Gastroesophageal sphincter (tissue), 4 donors: Measurements from ENCODE around the gene PAM16. TPM values are rescaled to one million over a fixed set of nuclear protein-coding genes. Genes with fewer than 3 reads are reported as not detected.

ENCODE experiments used
- ATAC-seq: fragments of 150-250 bp; one replicate; pipeline ENCODE4 v1.9.1; 2016; ENCODE audit warnings: mild to moderate bottlenecking, moderate library complexity
- H3K27ac ChIP-seq, 4 donors: fragments of 200-600 bp; sonication (generic) in 3 of 4; 1 replicate in 3 of 4; 2 replicates in 1 of 4; pipeline ENCODE4 v1.5.1; 2016 to 2019
- H3K27me3 ChIP-seq: fragments of 200-600 bp; sonication (generic); one replicate; pipeline ENCODE4 v1.5.1; 2019
- H3K36me3 ChIP-seq, 2 donors: fragments of 200-600 bp; sonication (generic); one replicate each; pipeline ENCODE4 v1.5.1; 2019; ENCODE audit warnings: control low read depth in 1 of 2
- H3K4me1 ChIP-seq, 3 donors: fragments of 200-600 bp; sonication (generic); 1 replicate in 2 of 3; 2 replicates in 1 of 3; pipeline ENCODE4 v1.5.1; 2016 to 2019; ENCODE audit warnings: control low read depth in 2 of 3
- H3K4me3 ChIP-seq, 2 donors: fragments of 200-600 bp; sonication (generic); one replicate each; pipeline ENCODE4 v1.5.1; 2019; ENCODE audit warnings: mild to moderate bottlenecking in 1 of 2, moderate library complexity in 1 of 2
- H3K9me3 ChIP-seq, 3 donors: fragments of 200-600 bp; sonication (generic); one replicate each; pipeline ENCODE4 v1.5.1; 2017 to 2019; ENCODE audit warnings: control low read depth in 2 of 3
- EP300 ChIP-seq: sonication (generic); formaldehyde crosslinking; IDR thresholded peaks from one replicate; pipeline ENCODE4 v1.6.1; 2017; ENCODE audit warnings: antibody characterized with exemption, mild to moderate bottlenecking
- POLR2A ChIP-seq, 2 donors: fragments of 450-650 bp; IDR thresholded peaks; one replicate each; pipeline ENCODE4 v1.6.1; 2017; ENCODE audit warnings: antibody characterized with exemption in 2 of 2, mild to moderate bottlenecking in 2 of 2, moderate library complexity in 1 of 2
- POLR2AphosphoS5 ChIP-seq: sonication (generic); formaldehyde crosslinking; IDR thresholded peaks from one replicate; pipeline ENCODE4 v1.6.1; 2017; ENCODE audit warnings: antibody characterized with exemption
- WGBS, 2 donors: methylation state at CpG; one replicate each; pipeline ENCODE4 v1.1.5; 2018; ENCODE audit warnings: low coverage in 1 of 2; 5-methylcytosine and 5-hydroxymethylcytosine counted together
- total RNA-seq, 4 donors: library from RNA; depleted of rRNA; stranded (reverse); fragments of >200 nt; gene quantifications; one replicate each; pipeline ENCODE4 v1.1.0, GENCODE V29; 2016
- TF ChIP-seq, protein P1 (sequence below), 4 experiments: fragments of 200-600 bp in 2 of 4; fragments of 450-650 bp in 2 of 4; sonication (generic) in 1 of 4; IDR thresholded peaks; one replicate each; pipeline ENCODE4 v1.5.1; 2017 to 2019; ENCODE audit warnings: antibody characterized with exemption in 4 of 4, mild to moderate bottlenecking in 2 of 4, moderate library complexity in 2 of 4

Gene PAM16
- total RNA-seq, 4 donors from 2014 or later = 26.0 to 37.3 (median 34.7) TPM

DNA sequence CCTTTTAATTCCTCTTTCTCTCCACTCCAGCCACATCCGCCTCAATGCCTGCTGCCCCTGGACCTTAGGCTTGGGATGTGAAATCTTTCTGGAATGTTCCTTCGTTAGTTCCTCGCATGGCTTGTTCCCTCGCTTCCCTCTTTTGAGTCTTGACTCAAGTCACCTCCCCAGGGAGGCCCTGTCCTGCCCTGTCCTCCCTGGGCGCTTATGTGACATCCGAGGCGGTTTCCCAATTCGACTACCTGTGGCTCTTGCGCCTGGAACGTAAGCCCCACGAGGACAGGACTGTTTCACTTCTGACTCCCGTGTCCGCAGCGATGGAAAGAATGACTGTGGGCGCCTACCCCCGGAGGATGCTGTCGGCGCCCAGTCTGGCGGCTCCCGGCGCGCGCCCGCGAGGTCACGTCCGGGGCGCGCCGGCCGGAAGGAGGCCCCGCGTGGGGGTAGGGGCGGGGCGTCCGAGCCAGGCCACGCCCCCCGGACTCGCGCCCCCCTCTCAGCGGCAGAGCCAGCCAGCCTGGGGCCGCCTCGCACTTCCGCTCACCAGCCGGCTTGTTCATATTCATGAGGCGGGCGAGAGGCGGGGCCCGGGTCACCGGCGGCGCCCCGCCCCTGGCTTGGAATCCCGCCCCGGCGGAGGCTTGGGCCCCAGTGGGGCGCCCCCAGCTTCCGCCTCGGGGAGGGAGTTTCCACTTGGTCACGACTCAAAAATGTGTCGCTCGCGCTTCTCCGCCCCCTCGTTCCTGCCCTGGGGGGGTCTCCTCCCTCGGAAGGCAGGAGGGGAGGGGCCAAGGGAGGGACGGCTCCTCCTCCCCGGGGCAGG, 43.7 kb downstream of the PAM16 start:
- TF ChIP-seq POLR2A (IDR thresholded peaks at IDR 0.05) (peak; percentile 37), EP300 (no peak), POLR2AphosphoS5 (peak; percentile 93)
- TF ChIP-seq, protein P1, sequence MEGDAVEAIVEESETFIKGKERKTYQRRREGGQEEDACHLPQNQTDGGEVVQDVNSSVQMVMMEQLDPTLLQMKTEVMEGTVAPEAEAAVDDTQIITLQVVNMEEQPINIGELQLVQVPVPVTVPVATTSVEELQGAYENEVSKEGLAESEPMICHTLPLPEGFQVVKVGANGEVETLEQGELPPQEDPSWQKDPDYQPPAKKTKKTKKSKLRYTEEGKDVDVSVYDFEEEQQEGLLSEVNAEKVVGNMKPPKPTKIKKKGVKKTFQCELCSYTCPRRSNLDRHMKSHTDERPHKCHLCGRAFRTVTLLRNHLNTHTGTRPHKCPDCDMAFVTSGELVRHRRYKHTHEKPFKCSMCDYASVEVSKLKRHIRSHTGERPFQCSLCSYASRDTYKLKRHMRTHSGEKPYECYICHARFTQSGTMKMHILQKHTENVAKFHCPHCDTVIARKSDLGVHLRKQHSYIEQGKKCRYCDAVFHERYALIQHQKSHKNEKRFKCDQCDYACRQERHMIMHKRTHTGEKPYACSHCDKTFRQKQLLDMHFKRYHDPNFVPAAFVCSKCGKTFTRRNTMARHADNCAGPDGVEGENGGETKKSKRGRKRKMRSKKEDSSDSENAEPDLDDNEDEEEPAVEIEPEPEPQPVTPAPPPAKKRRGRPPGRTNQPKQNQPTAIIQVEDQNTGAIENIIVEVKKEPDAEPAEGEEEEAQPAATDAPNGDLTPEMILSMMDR (IDR thresholded peaks at IDR 0.05) = no peak
- WGBS, 2 donors = 39 to 72% methylated on average over 5 to 6 of the region's 68 CpGs
- Histone ChIP-seq H3K27ac (peak overlapping the region; percentile 34 to 87 (median 80)), H3K9me3 (no peaks in the 10 kb centered on the region), H3K4me1 (peaks cover 0 to 36% (median 4%) of the 10 kb centered on the region in 3 donors), H3K4me3 (peak overlapping the region; percentile 24 to 54), H3K36me3 (no peaks in the 10 kb centered on the region), H3K27me3 (no peaks in the 10 kb centered on the region)
- ATAC-seq = peak; percentile 95

DNA sequence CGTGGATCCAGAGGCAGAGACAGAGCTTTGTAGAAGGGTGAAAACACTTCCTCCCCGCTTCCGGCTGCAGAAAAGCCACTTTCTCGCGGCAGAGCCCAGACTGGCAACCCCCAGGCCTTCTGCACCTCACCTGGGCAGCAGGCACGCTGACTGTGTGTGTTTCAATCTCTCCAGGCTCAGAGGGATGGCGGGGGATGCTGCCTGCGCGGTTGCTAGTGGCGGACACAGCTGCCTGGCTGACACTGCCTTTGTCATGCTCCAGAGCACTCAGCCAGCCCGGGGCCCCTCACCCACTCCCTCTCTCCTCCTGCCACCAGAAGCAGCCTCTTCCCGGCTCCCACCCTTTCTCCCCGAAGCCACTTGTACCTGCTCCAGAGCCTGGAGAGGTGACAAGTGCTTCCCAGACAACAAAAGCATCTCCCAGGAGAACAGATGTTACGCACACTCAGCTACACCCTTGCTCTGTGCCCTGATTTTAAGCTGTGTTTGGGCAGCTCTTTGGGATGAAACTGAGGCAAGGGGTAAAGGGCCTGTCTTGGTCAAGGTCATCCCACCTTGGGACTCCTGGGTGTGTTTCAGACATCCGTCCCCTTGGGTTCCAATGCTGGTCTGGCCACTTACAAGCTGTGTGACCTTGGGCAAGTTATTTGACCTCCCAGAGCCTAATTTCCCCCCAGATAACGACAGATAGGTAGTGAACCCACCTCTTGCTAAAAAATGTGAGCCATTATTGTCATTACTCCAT, 44.5 kb downstream of the PAM16 start:
- Histone ChIP-seq H3K27me3 (no peaks in the 10 kb centered on the region), H3K9me3 (no peaks in the 10 kb centered on the region), H3K36me3 (no peaks in the 10 kb centered on the region), H3K4me1 (peaks cover 0 to 36% (median 4%) of the 10 kb centered on the region in 3 donors), H3K27ac (peak overlapping the region; percentile 34 to 87 (median 80)), H3K4me3 (peak overlapping the region; percentile 24 to 54)
- ATAC-seq = no peak
- WGBS, 2 donors = 69 to 81% methylated on average over 3 to 5 of the region's 16 CpGs
- no peak for TF ChIP-seq POLR2A (IDR thresholded peaks at IDR 0.05)
- no peak for TF ChIP-seq EP300

DNA sequence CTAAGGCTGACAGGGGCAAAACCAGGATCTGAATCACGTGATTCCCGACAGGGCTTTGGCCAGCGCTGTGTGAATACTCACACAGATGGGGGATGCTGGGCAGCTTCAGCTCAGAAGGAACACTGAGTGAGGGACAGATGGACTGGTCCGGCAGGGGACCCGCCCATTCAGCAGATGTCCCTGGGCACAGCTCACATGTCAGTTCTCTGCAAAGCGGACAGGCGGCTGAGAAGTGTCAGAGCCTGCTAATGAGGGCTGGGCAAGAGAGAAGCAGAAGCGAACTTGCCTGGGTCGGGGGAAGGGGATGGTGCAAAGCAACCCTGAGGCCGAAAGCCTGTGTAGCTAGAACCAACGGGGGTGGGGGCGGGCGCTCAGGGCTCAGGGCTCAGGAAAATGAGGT, 47.1 kb downstream of the PAM16 start:
- Histone ChIP-seq H3K36me3 (no peaks in the 10 kb centered on the region), H3K4me3 (no peak overlapping the region), H3K27ac (no peak overlapping the region), H3K4me1 (peaks cover 0 to 30% (median 8%) of the 10 kb centered on the region in 3 donors), H3K9me3 (no peaks in the 10 kb centered on the region), H3K27me3 (no peaks in the 10 kb centered on the region)
- WGBS, 2 donors = 33 to 59% methylated on average over 1 to 7 of the region's 13 CpGs
- no peak for ATAC-seq
- TF ChIP-seq, protein P1 (IDR thresholded peaks at IDR 0.05) = no peak
- no peak for TF ChIP-seq EP300
- TF ChIP-seq POLR2AphosphoS5 = no peak
- TF ChIP-seq POLR2A (IDR thresholded peaks at IDR 0.05) = no peak

DNA sequence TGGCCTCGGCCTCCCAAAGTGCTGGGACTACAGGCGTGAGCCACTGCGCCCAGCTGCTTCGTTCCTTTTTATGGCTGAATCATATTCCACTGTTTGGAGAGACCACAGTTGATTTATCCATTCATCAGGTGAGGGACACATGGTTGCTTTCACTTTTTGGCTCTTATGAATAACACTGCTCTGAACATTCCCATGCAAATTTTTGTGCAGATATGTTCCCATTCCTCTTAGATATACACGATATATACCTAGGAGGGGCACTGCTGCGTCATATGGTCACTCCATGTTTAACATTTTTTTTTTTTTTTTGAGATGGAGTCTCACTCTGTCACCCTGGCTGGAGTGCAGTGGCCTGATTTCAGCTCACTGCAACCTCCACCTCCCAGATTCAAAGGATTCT, 49.2 kb downstream of the PAM16 start:
- Histone ChIP-seq H3K36me3 (no peaks in the 10 kb centered on the region), H3K9me3 (no peaks in the 10 kb centered on the region), H3K27ac (no peak overlapping the region), H3K4me3 (no peak overlapping the region), H3K4me1 (peaks cover 0 to 27% (median 17%) of the 10 kb centered on the region in 3 donors), H3K27me3 (no peaks in the 10 kb centered on the region)
- 87 to 96% methylated on average over 5 to 6 of the region's 6 CpGs for whole genome bisulfite sequencing, 2 donors
- ATAC-seq = no peak
- TF ChIP-seq EP300 (no peak), POLR2AphosphoS5 (no peak), POLR2A (IDR thresholded peaks at IDR 0.05) (no peak)
- TF ChIP-seq, protein P1 (IDR thresholded peaks at IDR 0.05) = no peak

DNA sequence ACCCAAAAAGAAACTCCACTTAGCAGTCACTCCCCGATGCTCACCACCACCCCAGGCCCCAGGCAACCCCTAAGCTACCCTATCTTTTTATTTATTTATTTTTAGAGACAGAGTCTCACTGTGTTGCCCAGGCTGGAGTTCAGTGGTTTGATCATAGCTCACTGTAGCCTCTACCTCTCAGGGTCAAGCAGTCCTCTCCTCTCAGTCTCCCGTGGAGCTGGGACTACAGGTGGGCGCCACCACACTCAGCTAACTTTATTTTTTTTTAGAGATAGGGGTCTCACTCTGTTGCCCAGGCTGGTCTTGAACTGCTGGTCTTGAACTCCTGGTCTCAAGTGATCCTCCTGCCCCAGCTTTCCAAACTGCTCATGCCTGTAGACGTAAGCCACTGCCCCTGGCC, 49.9 kb downstream of the PAM16 start:
- Histone ChIP-seq H3K36me3 (no peaks in the 10 kb centered on the region), H3K4me3 (no peak overlapping the region), H3K4me1 (peaks cover 0 to 19% (median 17%) of the 10 kb centered on the region in 3 donors), H3K9me3 (no peaks in the 10 kb centered on the region), H3K27me3 (no peaks in the 10 kb centered on the region), H3K27ac (no peak overlapping the region)
- TF ChIP-seq POLR2A (IDR thresholded peaks at IDR 0.05) = no peak
- TF ChIP-seq, protein P1 (IDR thresholded peaks at IDR 0.05) = no peak
- no peak for TF ChIP-seq EP300
- no peak for TF ChIP-seq POLR2AphosphoS5
- ATAC-seq = no peak
- 98 to 100% methylated on average over 1 to 4 of the region's 4 CpGs for WGBS, 2 donors
